IMR-90 (cell line): Measurements from ENCODE around the gene MIB1. TPM values are rescaled to one million over a fixed set of nuclear protein-coding genes. Genes with fewer than 3 reads are reported as not detected.

Experiments
- ATAC-seq: fragments of 200-7000 bp; cut with Tn5 transposase; 2 replicates; pipeline ENCODE4 v1.9.1; 2020; ENCODE audit warnings: low read depth, mild to moderate bottlenecking, moderate library complexity
- BruUV-seq: library from RNA; stranded (reverse); fragments of 400-500 nt; replicated peaks from 2 replicates; lab custom pipeline; 2021; lab: Mats Ljungman, UMichigan
- CTCF ChIA-PET: fragments of 300-600 bp; formaldehyde crosslinking; extraction: SDS; loops from one replicate; lab custom pipeline; 2021; ENCODE audit warnings: antibody characterized with exemption; lab: Yijun Ruan, JAX
- POLR2A ChIA-PET: fragments of 300-600 bp; sonication (Branson Sonifier 250); formaldehyde crosslinking; loops from one replicate; lab custom pipeline; 2022; ENCODE audit warnings: antibody characterized with exemption; ENCODE audit not compliant: unreplicated experiment; lab: Charles Lee
- DNase-seq: peaks from one replicate; pipeline ENCODE4 v3.0.0; 2013
- H2AFZ ChIP-seq: replicated peaks from 2 replicates; pipeline ENCODE3; 2013; ENCODE audit warnings: low read length, mild to moderate bottlenecking; ENCODE audit not compliant: poor library complexity
- H2AK5ac ChIP-seq: 2 replicates; pipeline ENCODE4 v1.6.1; 2013; ENCODE audit warnings: low read depth, low read length, inconsistent platforms
- H2AK9ac ChIP-seq: replicated peaks from 2 replicates; pipeline ENCODE3; 2013; ENCODE audit warnings: mild to moderate bottlenecking, low read depth, low read length, moderate library complexity; ENCODE audit not compliant: poor library complexity
- H2BK120ac ChIP-seq: 2 replicates; pipeline ENCODE4 v1.6.1; 2013; ENCODE audit warnings: low read depth, low read length, inconsistent platforms
- H2BK15ac ChIP-seq: 3 replicates; pipeline ENCODE4 v1.6.1; 2013; ENCODE audit warnings: low read depth, low read length, inconsistent platforms
- H2BK20ac ChIP-seq: 2 replicates; pipeline ENCODE4 v1.6.1; 2013; ENCODE audit warnings: low read depth, mild to moderate bottlenecking, inconsistent platforms, low read length, moderate library complexity
- H2BK5ac ChIP-seq: 2 replicates; pipeline ENCODE4 v1.6.1; 2013; ENCODE audit warnings: mild to moderate bottlenecking, low read depth, low read length, inconsistent platforms; ENCODE audit not compliant: poor library complexity, severe bottlenecking
- H3K14ac ChIP-seq: replicated peaks from 2 replicates; pipeline ENCODE4 v1.6.1; 2013; ENCODE audit warnings: low read depth, low read length, inconsistent platforms
- H3K18ac ChIP-seq: 2 replicates; pipeline ENCODE4 v1.6.1; 2013; ENCODE audit warnings: low read depth, low read length, control low read depth
- H3K23ac ChIP-seq: 2 replicates; pipeline ENCODE4 v1.6.1; 2013; ENCODE audit warnings: low read depth, low read length, inconsistent platforms
- H3K27ac ChIP-seq: 2 replicates; pipeline ENCODE4 v1.5.1; 2013; ENCODE audit warnings: mild to moderate bottlenecking, control low read depth, low read length; ENCODE audit not compliant: insufficient read depth
- H3K27me3 ChIP-seq: 2 replicates; pipeline ENCODE4 v1.6.1; 2013; ENCODE audit warnings: low read length; ENCODE audit not compliant: control insufficient read depth, insufficient read depth
- H3K36me3 ChIP-seq: 2 replicates; pipeline ENCODE4 v1.6.1; 2013; ENCODE audit warnings: low read length, mixed read lengths; ENCODE audit not compliant: control insufficient read depth, insufficient read depth
- H3K4ac ChIP-seq: 2 replicates; pipeline ENCODE4 v1.6.1; 2013; ENCODE audit warnings: low read depth, low read length, inconsistent platforms
- H3K4me1 ChIP-seq: 2 replicates; pipeline ENCODE4 v1.6.1; 2013; ENCODE audit warnings: low read length, mixed read lengths; ENCODE audit not compliant: control insufficient read depth, insufficient read depth
- H3K4me2 ChIP-seq: 2 replicates; pipeline ENCODE4 v1.6.1; 2013; ENCODE audit warnings: low read depth, mild to moderate bottlenecking, control low read depth, low read length, moderate library complexity
- H3K4me3 ChIP-seq: 2 replicates; pipeline ENCODE4 v1.5.1; 2013; ENCODE audit warnings: low read depth, mild to moderate bottlenecking, control low read depth, low read length, moderate library complexity; ENCODE audit not compliant: insufficient read depth
- H3K56ac ChIP-seq: 2 replicates; pipeline ENCODE4 v1.6.1; 2013; ENCODE audit warnings: low read length, inconsistent platforms; ENCODE audit not compliant: insufficient read depth; ENCODE audit errors: extremely low read depth
- H3K79me1 ChIP-seq, 2 experiments: 2 replicates each; pipeline ENCODE4 v1.6.1; 2013; ENCODE audit warnings: low read length in 2 of 2, inconsistent platforms in 1 of 2, low read depth in 1 of 2
- H3K9ac ChIP-seq: 2 replicates; pipeline ENCODE4 v1.6.1; 2013; ENCODE audit warnings: low read depth, low read length, control low read depth
- H3K9me1 ChIP-seq: 2 replicates; pipeline ENCODE4 v1.6.1; 2013; ENCODE audit warnings: low read length, inconsistent platforms; ENCODE audit not compliant: insufficient read depth
- H3K9me3 ChIP-seq: 2 replicates; pipeline ENCODE4 v1.6.1; 2013; ENCODE audit warnings: low read length; ENCODE audit not compliant: control insufficient read depth, insufficient read depth
- H4K20me1 ChIP-seq: 2 replicates; pipeline ENCODE4 v1.6.1; 2013; ENCODE audit warnings: low read length, inconsistent platforms; ENCODE audit not compliant: insufficient read depth
- H4K5ac ChIP-seq: 2 replicates; pipeline ENCODE4 v1.6.1; 2013; ENCODE audit warnings: mild to moderate bottlenecking, low read depth, low read length, control low read depth
- H4K8ac ChIP-seq, 2 experiments: 2 replicates each; pipeline ENCODE4 v1.6.1; 2013; ENCODE audit warnings: low read depth in 2 of 2, low read length in 2 of 2, control low read depth in 1 of 2, inconsistent platforms in 1 of 2
- H4K91ac ChIP-seq: 2 replicates; pipeline ENCODE4 v1.6.1; 2013; ENCODE audit warnings: low read depth, low read length, inconsistent platforms; ENCODE audit not compliant: insufficient read depth
- BHLHE40 ChIP-seq: fragments of 150-350 bp; IDR thresholded peaks from 2 replicates; pipeline ENCODE4 v1.6.1; 2016; ENCODE audit warnings: mild to moderate bottlenecking, low read depth, low read length
- CEBPB ChIP-seq: IDR thresholded peaks from 2 replicates; pipeline ENCODE4 v1.6.1; 2012; ENCODE audit warnings: low read depth, low read length, improper control_type of control experiment
- CHD1 ChIP-seq: IDR thresholded peaks from 2 replicates; pipeline ENCODE4 v1.6.1; 2012; ENCODE audit warnings: low read depth, low read length, improper control_type of control experiment
- FOS ChIP-seq: fragments of 150-350 bp; IDR thresholded peaks from 2 replicates; pipeline ENCODE4 v1.6.1; 2016; ENCODE audit warnings: low read depth, low read length
- MAFK ChIP-seq: IDR thresholded peaks from 2 replicates; pipeline ENCODE4 v1.6.1; 2012; ENCODE audit warnings: low read depth, low read length, improper control_type of control experiment
- MAZ ChIP-seq: IDR thresholded peaks from 2 replicates; pipeline ENCODE4 v1.6.1; 2012; ENCODE audit warnings: low read depth, mild to moderate bottlenecking, low read length, improper control_type of control experiment, moderate library complexity, borderline replicate concordance
- MXI1 ChIP-seq: IDR thresholded peaks from 2 replicates; pipeline ENCODE4 v1.6.1; 2012; ENCODE audit warnings: low read depth, mild to moderate bottlenecking, low read length, moderate library complexity, borderline replicate concordance
- RAD21 ChIP-seq: IDR thresholded peaks from 2 replicates; pipeline ENCODE4 v1.6.1; 2012; ENCODE audit warnings: low read length, improper control_type of control experiment
- RCOR1 ChIP-seq: IDR thresholded peaks from 2 replicates; pipeline ENCODE4 v1.6.1; 2012; ENCODE audit warnings: mild to moderate bottlenecking, low read length, improper control_type of control experiment; ENCODE audit not compliant: insufficient replicate concordance
- WGBS, 2 experiments: methylation state at CpG; one replicate each; pipeline versions ENCODE4 v1.1.5 to v1.1.7; 2013; ENCODE audit warnings: missing lambda C conversion rate in 2 of 2; ENCODE audit not compliant: insufficient read length in 1 of 2; ENCODE audit errors: extremely low coverage in 2 of 2; 5-methylcytosine and 5-hydroxymethylcytosine counted together
- dilution Hi-C: fragments of 300-500 bp; cut with HindIII; formaldehyde crosslinking; loops from one replicate; pipeline ENCODE4 v1.14.3; 2018; ENCODE audit warnings: low sequenced_read_pairs; ENCODE audit not compliant: unreplicated experiment
- in situ Hi-C: fragments of 300-500 bp; cut with MboI; formaldehyde crosslinking; loops from 3 replicates; pipeline ENCODE4 v1.14.3; 2019; ENCODE audit warnings: low sequenced_read_pairs, inconsistent platforms, mixed read lengths
- intact Hi-C: fragments of 100-400 bp; cut with micrococcal nuclease; formaldehyde crosslinking; loops from 2 replicates; pipeline ENCODE4 v1.10.0; 2022
- polyA plus RNA-seq, 3 experiments: library from polyadenylated mRNA; depleted of rRNA; stranded (reverse); fragments of >200 nt; gene quantifications; 2 replicates each; pipeline ENCODE4 v1.2.3, GENCODE V29; 2012; ENCODE audit warnings: low replicate concordance in 1 of 3
- total RNA-seq: library from RNA; depleted of rRNA; stranded (reverse); fragments of >200 nt; gene quantifications from 2 replicates; pipeline ENCODE4 v1.2.3, GENCODE V29; 2012
- TF ChIP-seq, protein P1 (sequence below): conservative IDR thresholded peaks from 2 replicates; pipeline ENCODE4 v1.5.1; 2012; ENCODE audit warnings: mild to moderate bottlenecking, low read depth, low read length, improper control_type of control experiment

MIB1 gene
- total and polyA plus RNA-seq, 2 of the 4 experiments (the other 2 are of a cell fraction), result 5.9 to 80.1 TPM

DNA sequence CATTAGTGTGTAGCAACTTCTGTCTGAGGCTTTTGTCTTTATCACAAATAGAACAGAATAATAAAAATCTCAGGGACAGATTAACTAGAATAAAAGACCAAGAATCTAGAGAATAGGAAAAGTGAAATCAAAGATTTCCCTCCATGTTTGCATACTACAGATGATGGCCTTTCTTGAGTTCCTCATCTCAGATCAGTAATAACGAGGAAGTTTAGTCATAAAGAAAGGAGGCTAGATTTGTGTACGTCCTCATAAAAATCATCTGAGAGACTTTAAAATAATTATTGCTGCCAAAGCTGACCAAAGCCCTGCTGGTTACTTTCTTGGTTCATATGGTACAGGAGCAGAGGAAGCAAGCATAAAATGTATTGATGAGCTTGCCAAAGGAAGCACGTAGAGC is 117.3 kb downstream of the MIB1 start:
- Histone ChIP-seq H3K36me3 (peaks cover 16% of the 10 kb centered on the region), H2AFZ (no peak overlapping the region), H3K9me3 (no peaks in the 10 kb centered on the region), H2BK15ac (no peak overlapping the region), H3K18ac (no peak overlapping the region), H3K4me2 (no peak overlapping the region), H3K23ac (no peak overlapping the region), H3K56ac (no peak overlapping the region), H3K27me3 (no peaks in the 10 kb centered on the region), H3K27ac (no peak overlapping the region), H2BK20ac (no peak overlapping the region), H4K20me1 (no peaks in the 10 kb centered on the region), H3K14ac (no peak overlapping the region), H4K91ac (no peak overlapping the region), H2AK5ac (no peak overlapping the region), H2AK9ac (no peak overlapping the region), H3K9me1 (no peaks in the 10 kb centered on the region; the same call in 1 of the 2 replicates), H3K4ac (no peak overlapping the region), H2BK120ac (no peak overlapping the region), H3K9ac (no peak overlapping the region), H4K5ac (no peak overlapping the region), H4K8ac (no peak overlapping the region), H3K79me1 (peaks cover 2 to 3% of the 10 kb centered on the region in 2 experiments; a peak in 2 of 4 replicates), H2BK5ac (no peak overlapping the region), H3K4me1 (no peaks in the 10 kb centered on the region), H3K4me3 (no peak overlapping the region)
- CTCF ChIA-PET, result no interaction called here
- DNase-seq (no peak), ATAC-seq (no peak)
- POLR2A ChIA-PET, result no interaction called here
- dilution Hi-C loops (no loop called here), intact Hi-C loops (loop anchor here (10.0 kb wide), 1 partner anchor 113 kb away; the partner anchor contains the start of gene MIB1), in situ Hi-C loops (no loop called here)
- no TSS peak for BruUV-seq
- no peak for TF ChIP-seq CHD1
- TF ChIP-seq FOS, result no peak
- no peak for TF ChIP-seq MAZ
- no peak for TF ChIP-seq MXI1
- TF ChIP-seq CEBPB, result no peak
- no peak for TF ChIP-seq RAD21
- TF ChIP-seq, protein P1, sequence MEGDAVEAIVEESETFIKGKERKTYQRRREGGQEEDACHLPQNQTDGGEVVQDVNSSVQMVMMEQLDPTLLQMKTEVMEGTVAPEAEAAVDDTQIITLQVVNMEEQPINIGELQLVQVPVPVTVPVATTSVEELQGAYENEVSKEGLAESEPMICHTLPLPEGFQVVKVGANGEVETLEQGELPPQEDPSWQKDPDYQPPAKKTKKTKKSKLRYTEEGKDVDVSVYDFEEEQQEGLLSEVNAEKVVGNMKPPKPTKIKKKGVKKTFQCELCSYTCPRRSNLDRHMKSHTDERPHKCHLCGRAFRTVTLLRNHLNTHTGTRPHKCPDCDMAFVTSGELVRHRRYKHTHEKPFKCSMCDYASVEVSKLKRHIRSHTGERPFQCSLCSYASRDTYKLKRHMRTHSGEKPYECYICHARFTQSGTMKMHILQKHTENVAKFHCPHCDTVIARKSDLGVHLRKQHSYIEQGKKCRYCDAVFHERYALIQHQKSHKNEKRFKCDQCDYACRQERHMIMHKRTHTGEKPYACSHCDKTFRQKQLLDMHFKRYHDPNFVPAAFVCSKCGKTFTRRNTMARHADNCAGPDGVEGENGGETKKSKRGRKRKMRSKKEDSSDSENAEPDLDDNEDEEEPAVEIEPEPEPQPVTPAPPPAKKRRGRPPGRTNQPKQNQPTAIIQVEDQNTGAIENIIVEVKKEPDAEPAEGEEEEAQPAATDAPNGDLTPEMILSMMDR, result no peak
- TF ChIP-seq RCOR1, result no peak
- no peak for TF ChIP-seq BHLHE40
- TF ChIP-seq MAFK, result no peak
- WGBS, 2 experiments, result no CpG with 5 or more reads among the region's 3 CpGs
